K562 (cell line): ENCODE results near the gene NPY2R.

ENCODE experiments used
- POLR2A ChIP-seq: fragments of 450-650 bp; conservative IDR thresholded peaks from 2 replicates; pipeline ENCODE4 v1.6.1; 2016
- STAT5B ChIP-seq: fragments of 250-450 bp; sonication (Bioruptor Pico); IDR thresholded peaks from 2 replicates; pipeline ENCODE4 v1.8.0; 2021; ENCODE audit warnings: mild to moderate bottlenecking, inconsistent platforms
- ZHX1 ChIP-seq: fragments of 150-350 bp; conservative IDR thresholded peaks from 2 replicates; pipeline ENCODE4 v1.6.1; 2014; ENCODE audit warnings: low read length
- TF ChIP-seq, protein P1 (sequence below), 2 experiments: fragments of 450-650 bp in 1 of 2; sonication (generic) in 1 of 2; formaldehyde crosslinking in 1 of 2; IDR thresholded peaks; 2 replicates each; pipeline versions ENCODE4 v1.7.1 to v1.9.0; 2016 to 2022; ENCODE audit warnings: inconsistent platforms in 1 of 2, mild to moderate bottlenecking in 1 of 2, missing genetic modification reagents in 1 of 2

DNA sequence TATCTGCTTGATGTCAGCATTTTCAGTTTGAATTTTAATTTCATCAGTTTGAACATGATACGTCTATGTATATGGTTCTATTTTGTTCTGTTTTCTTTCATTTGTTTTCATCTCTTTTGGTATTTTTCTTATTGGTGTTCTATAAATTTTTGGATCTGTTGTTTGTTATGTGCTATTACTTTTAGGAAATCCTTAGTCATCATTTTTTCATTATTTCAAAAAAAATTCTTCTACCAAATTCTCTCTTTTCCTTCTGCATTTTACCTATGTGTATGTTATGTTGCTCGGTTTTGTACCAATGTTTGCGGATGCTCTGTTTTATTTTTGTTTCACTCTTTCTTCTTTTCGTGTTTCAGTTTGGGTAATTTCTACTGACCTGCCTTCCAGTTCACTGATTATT is 32.8 kb downstream of the NPY2R start:
- TF ChIP-seq POLR2A (no peak), ZHX1 (no peak), STAT5B (no peak)
- TF ChIP-seq, protein P1, sequence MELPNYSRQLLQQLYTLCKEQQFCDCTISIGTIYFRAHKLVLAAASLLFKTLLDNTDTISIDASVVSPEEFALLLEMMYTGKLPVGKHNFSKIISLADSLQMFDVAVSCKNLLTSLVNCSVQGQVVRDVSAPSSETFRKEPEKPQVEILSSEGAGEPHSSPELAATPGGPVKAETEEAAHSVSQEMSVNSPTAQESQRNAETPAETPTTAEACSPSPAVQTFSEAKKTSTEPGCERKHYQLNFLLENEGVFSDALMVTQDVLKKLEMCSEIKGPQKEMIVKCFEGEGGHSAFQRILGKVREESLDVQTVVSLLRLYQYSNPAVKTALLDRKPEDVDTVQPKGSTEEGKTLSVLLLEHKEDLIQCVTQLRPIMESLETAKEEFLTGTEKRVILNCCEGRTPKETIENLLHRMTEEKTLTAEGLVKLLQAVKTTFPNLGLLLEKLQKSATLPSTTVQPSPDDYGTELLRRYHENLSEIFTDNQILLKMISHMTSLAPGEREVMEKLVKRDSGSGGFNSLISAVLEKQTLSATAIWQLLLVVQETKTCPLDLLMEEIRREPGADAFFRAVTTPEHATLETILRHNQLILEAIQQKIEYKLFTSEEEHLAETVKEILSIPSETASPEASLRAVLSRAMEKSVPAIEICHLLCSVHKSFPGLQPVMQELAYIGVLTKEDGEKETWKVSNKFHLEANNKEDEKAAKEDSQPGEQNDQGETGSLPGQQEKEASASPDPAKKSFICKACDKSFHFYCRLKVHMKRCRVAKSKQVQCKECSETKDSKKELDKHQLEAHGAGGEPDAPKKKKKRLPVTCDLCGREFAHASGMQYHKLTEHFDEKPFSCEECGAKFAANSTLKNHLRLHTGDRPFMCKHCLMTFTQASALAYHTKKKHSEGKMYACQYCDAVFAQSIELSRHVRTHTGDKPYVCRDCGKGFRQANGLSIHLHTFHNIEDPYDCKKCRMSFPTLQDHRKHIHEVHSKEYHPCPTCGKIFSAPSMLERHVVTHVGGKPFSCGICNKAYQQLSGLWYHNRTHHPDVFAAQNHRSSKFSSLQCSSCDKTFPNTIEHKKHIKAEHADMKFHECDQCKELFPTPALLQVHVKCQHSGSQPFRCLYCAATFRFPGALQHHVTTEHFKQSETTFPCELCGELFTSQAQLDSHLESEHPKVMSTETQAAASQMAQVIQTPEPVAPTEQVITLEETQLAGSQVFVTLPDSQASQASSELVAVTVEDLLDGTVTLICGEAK (IDR thresholded peaks at IDR 0.05): no peak
- TF ChIP-seq, protein P1 (CRISPR knock-in tag; IDR thresholded peaks at IDR 0.05): no peak
